Neural cell (in vitro differentiated cells): ENCODE measurements around the gene RCN2.

Experiments used
- EZH2 ChIP-seq: fragments of 200-600, 300-800 bp; shearing (Covaris generic), sonication (generic); IDR thresholded peaks from 2 replicates; pipeline ENCODE4 v1.6.1; 2014; ENCODE audit warnings: antibody characterized with exemption, low read length, borderline replicate concordance, mild to moderate bottlenecking; ENCODE audit not compliant: insufficient read depth, poor library complexity, severe bottlenecking
- TF ChIP-seq, protein P1 (sequence below): IDR thresholded peaks from 2 replicates; pipeline ENCODE4 v1.6.1; 2012; ENCODE audit warnings: borderline replicate concordance

- TF ChIP-seq, protein P1, sequence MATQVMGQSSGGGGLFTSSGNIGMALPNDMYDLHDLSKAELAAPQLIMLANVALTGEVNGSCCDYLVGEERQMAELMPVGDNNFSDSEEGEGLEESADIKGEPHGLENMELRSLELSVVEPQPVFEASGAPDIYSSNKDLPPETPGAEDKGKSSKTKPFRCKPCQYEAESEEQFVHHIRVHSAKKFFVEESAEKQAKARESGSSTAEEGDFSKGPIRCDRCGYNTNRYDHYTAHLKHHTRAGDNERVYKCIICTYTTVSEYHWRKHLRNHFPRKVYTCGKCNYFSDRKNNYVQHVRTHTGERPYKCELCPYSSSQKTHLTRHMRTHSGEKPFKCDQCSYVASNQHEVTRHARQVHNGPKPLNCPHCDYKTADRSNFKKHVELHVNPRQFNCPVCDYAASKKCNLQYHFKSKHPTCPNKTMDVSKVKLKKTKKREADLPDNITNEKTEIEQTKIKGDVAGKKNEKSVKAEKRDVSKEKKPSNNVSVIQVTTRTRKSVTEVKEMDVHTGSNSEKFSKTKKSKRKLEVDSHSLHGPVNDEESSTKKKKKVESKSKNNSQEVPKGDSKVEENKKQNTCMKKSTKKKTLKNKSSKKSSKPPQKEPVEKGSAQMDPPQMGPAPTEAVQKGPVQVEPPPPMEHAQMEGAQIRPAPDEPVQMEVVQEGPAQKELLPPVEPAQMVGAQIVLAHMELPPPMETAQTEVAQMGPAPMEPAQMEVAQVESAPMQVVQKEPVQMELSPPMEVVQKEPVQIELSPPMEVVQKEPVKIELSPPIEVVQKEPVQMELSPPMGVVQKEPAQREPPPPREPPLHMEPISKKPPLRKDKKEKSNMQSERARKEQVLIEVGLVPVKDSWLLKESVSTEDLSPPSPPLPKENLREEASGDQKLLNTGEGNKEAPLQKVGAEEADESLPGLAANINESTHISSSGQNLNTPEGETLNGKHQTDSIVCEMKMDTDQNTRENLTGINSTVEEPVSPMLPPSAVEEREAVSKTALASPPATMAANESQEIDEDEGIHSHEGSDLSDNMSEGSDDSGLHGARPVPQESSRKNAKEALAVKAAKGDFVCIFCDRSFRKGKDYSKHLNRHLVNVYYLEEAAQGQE, result no peak
- TF ChIP-seq EZH2, result no peak
Observed at GRCh38 chr15:77001351-77001750, 69.8 kb downstream of the RCN2 start.
